Heart left ventricle (tissue), 16 donors: ENCODE data around the gene PIR. TPM values are rescaled to one million over a fixed set of nuclear protein-coding genes. Genes with fewer than 3 reads are reported as not detected.

Experiments used
- ATAC-seq, 4 donors: fragments of 200-7000 bp; cut with Tn5 transposase; one replicate each; pipeline ENCODE4 v1.9.1; 2020 to 2022; ENCODE audit warnings: moderate library complexity in 4 of 4, mild to moderate bottlenecking in 3 of 4, moderate number of reproducible peaks in 1 of 4
- DNase-seq, 5 donors: peaks; one replicate each; pipeline ENCODE4 v3.0.0-alpha.2; 2020
- H3K27ac ChIP-seq, 12 donors: fragments of 200-600 bp; sonication (generic) in 4 of 12; one replicate each; pipeline versions ENCODE4 v1.5.0 to v1.8.0; 2016 to 2022; ENCODE audit warnings: mild to moderate bottlenecking in 2 of 12
- H3K27me3 ChIP-seq, 9 donors: fragments of 200-600 bp; sonication (generic) in 2 of 9; one replicate each; pipeline versions ENCODE4 v1.5.1 to v1.8.0; 2016 to 2022; ENCODE audit warnings: mild to moderate bottlenecking in 3 of 9
- H3K36me3 ChIP-seq, 9 donors: fragments of 200-600 bp; sonication (generic) in 2 of 9; one replicate each; pipeline versions ENCODE4 v1.5.0 to v1.8.0; 2018 to 2022; ENCODE audit warnings: mild to moderate bottlenecking in 2 of 9
- H3K4me1 ChIP-seq, 12 donors: fragments of 200-600 bp; sonication (generic) in 4 of 12; one replicate each; pipeline versions ENCODE4 v1.5.0 to v1.8.0; 2016 to 2022; ENCODE audit warnings: mild to moderate bottlenecking in 3 of 12
- H3K4me3 ChIP-seq, 12 donors: fragments of 200-600 bp; sonication (generic) in 4 of 12; one replicate each; pipeline versions ENCODE4 v1.5.0 to v1.8.0; 2017 to 2022; ENCODE audit warnings: mild to moderate bottlenecking in 9 of 12, moderate library complexity in 4 of 12
- H3K9me3 ChIP-seq, 12 donors: fragments of 200-600 bp; sonication (generic) in 4 of 12; one replicate each; pipeline versions ENCODE4 v1.5.0 to v1.8.0; 2016 to 2022; ENCODE audit warnings: mild to moderate bottlenecking in 1 of 12
- POLR2A ChIP-seq, 2 donors: fragments of 450-650 bp; IDR thresholded peaks; one replicate each; pipeline ENCODE4 v1.6.1; 2017; ENCODE audit warnings: antibody characterized with exemption in 2 of 2, mild to moderate bottlenecking in 2 of 2, moderate library complexity in 2 of 2
- WGBS, 4 donors: extraction: QIAGEN DNeasy Blood & Tissue Kit in 2 of 4; methylation state at CpG; one replicate each; pipeline versions ENCODE4 v1.1.5 to v1.1.7; 2013 to 2018; 5-methylcytosine and 5-hydroxymethylcytosine counted together
- intact Hi-C, 10 donors: fragments of 100-400 bp; cut with DNase I; formaldehyde crosslinking; loops; one replicate each; pipeline versions ENCODE4 v1.11.1 to v1.14.2; 2022
- polyA plus RNA-seq, 2 donors: library from polyadenylated mRNA; stranded (reverse); fragments of 200-250 nt; gene quantifications; one replicate each; pipeline ENCODE4 v1.2.3, GENCODE V29; 2013
- total RNA-seq, 9 donors: library from RNA; depleted of rRNA in 2 of 9; stranded (reverse); fragments of >200 nt in 2 of 9; fragmentation: NEBNext Ultra II Directional in 3 of 9; extraction: Animal tissue kit (Norgen Biotek cat#: 25700) in 3 of 9; gene quantifications; one replicate each; pipeline versions ENCODE4 v1.1.0 to v1.2.4, GENCODE V29; 2016 to 2023
- TF ChIP-seq, protein P1 (sequence below), 12 donors: fragments of 200-600 bp; sonication (generic) in 4 of 12; IDR thresholded peaks; one replicate each; pipeline versions ENCODE4 v1.5.0 to v1.8.0; 2018 to 2022; ENCODE audit warnings: antibody characterized with exemption in 12 of 12, mild to moderate bottlenecking in 5 of 12
- donor health status: ischemic (EF 13 %, LVEDD 7.1; RV severe dilation, severe dysfunction).
- donor health status: healthy with polysubstance abuse.
- donor health status: DM: no; HTN: yes; CAD: no.
- donor health status: DM: no; HTN: no; CAD: no.
- donor health status: ischemic (EF 25% LVEDD 6.9; RV normal size, moderate dysfunction).
- donor health status: ischemic (EF 25% LVEDD 5.7; RV mildly dilated, moderate dysfunction).
- donor health status: healthy.
- donor health status: DM: yes; HTN: yes; CAD: no.
- donor health status: ischemic (EF 35%, LVEDD 5.7; RV mildly dilated, moderate dysfunction).
- donor health status: nonischemic (EF 11% LVEDD 7.7; RV severe dilation, severe dysfunction).
- donor health status: DM: yes; HTN: yes; CAD: no.
- donor health status: PGD.
- donor health status: ischemic (EF 29% LVEDD 5.4; RV normal size, mild dysfunction).
- donor health status: nonischemic (EF 23%, LVEDD 6.1; RV moderate dilation, normal function).

Gene PIR
- total and polyA plus RNA-seq, 11 donors, result 6.9 to 19.9 (median 11.3) TPM

- 19 to 33% (median 23%) methylated on average over 6 of the region's 6 CpGs for WGBS, 4 donors
Observed at GRCh38 chrX:15515931-15516330, 22.8 kb upstream of the PIR start.

DNA sequence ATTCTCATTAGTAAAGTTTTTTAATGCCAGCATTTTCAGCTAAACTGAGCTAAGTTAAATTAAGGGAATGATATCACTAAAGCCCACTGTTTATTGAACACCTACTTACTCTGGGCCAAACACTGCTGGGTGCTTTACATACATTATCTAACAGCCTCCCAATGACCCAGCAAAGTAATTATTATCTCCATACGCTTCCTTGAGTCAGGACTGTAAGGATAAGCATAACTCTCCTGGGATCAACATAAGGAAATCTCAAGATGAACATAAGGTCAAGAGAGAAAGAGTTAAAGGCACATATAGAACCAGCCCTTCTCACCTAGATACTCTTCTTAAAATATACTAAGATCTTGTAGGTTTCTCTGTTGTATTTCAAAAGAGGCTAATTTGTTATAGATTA lies 21.1 kb upstream of the PIR start:
- Histone ChIP-seq H3K36me3 (no peaks in the 10 kb centered on the region), H3K9me3 (no peaks in the 10 kb centered on the region), H3K27ac (no peak overlapping the region), H3K27me3 (peaks cover 0 to 27% (median 0%) of the 10 kb centered on the region in 9 donors), H3K4me1 (peaks cover 0 to 7% (median 0%) of the 10 kb centered on the region in 12 donors), H3K4me3 (no peak overlapping the region)
- 62 to 98% (median 82%) methylated on average over 1 of the region's 1 CpG for WGBS, 4 donors
- ATAC-seq (no peak), DNase-seq (no peak)
- TF ChIP-seq, protein P1, sequence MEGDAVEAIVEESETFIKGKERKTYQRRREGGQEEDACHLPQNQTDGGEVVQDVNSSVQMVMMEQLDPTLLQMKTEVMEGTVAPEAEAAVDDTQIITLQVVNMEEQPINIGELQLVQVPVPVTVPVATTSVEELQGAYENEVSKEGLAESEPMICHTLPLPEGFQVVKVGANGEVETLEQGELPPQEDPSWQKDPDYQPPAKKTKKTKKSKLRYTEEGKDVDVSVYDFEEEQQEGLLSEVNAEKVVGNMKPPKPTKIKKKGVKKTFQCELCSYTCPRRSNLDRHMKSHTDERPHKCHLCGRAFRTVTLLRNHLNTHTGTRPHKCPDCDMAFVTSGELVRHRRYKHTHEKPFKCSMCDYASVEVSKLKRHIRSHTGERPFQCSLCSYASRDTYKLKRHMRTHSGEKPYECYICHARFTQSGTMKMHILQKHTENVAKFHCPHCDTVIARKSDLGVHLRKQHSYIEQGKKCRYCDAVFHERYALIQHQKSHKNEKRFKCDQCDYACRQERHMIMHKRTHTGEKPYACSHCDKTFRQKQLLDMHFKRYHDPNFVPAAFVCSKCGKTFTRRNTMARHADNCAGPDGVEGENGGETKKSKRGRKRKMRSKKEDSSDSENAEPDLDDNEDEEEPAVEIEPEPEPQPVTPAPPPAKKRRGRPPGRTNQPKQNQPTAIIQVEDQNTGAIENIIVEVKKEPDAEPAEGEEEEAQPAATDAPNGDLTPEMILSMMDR (IDR thresholded peaks at IDR 0.05), result no peak
- no peak for TF ChIP-seq POLR2A (IDR thresholded peaks at IDR 0.05)
- intact Hi-C loops, result no loop called here

More at GRCh38 chrX:15515931-15516330, 22.8 kb upstream of the PIR start:
- intact Hi-C loops, result no loop called here
- H3K4me1 ChIP-seq, result peaks cover 0 to 7% (median 0%) of the 10 kb centered on the region in 12 donors
- no peaks in the 10 kb centered on the region for H3K36me3 ChIP-seq
- ATAC-seq (peak in 3 of 4 donors; percentile 10 to 62 (median 50)), DNase-seq (peak in 2 of 5 donors; percentile 5 to 14)
- H3K27me3 ChIP-seq, result peaks cover 0 to 31% (median 0%) of the 10 kb centered on the region in 9 donors
- no peak overlapping the region for H3K4me3 ChIP-seq
- peaks cover 0 to 5% (median 0%) of the 10 kb centered on the region in 12 donors for H3K9me3 ChIP-seq
- peak overlapping the region in 2 of 12 donors; percentile 24 to 34 for H3K27ac ChIP-seq
- TF ChIP-seq, protein P1 (IDR thresholded peaks at IDR 0.05), result no peak
- no peak for TF ChIP-seq POLR2A (IDR thresholded peaks at IDR 0.05)

- Histone ChIP-seq H3K36me3 (no peaks in the 10 kb centered on the region), H3K9me3 (no peaks in the 10 kb centered on the region), H3K4me3 (no peak overlapping the region), H3K27me3 (peaks cover 0 to 28% (median 0%) of the 10 kb centered on the region in 9 donors), H3K27ac (no peak overlapping the region), H3K4me1 (peaks cover 0 to 7% (median 0%) of the 10 kb centered on the region in 12 donors)
- intact Hi-C loops, result no loop called here
- WGBS, 4 donors, result 65 to 96% (median 86%) methylated on average over 4 of the region's 4 CpGs
- TF ChIP-seq POLR2A (IDR thresholded peaks at IDR 0.05), result no peak
- TF ChIP-seq, protein P1 (IDR thresholded peaks at IDR 0.05), result no peak
- ATAC-seq (no peak), DNase-seq (no peak)
Observed at GRCh38 chrX:15512401-15512965, 19.4 kb upstream of the PIR start.

DNA sequence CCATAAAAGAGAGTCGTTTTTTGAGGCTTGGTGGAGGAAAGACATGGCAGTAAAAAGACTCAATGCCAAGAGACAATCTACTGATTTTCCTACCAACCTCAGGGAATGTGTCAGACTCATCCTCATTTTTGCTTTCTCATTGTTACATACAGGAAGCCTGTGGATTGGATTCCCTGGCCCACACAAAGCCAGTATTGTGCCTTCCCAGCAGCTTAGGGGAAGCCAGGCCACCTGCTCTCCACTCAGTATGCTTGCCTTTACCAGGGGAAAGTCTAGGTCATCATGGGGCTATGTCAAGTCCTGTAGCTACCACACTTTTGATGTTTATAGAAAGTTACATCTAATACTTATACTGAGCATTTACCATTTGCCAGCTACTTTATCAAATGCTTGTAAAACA lies 18.4 kb upstream of the PIR start:
- H3K4me1 ChIP-seq, result peaks cover 0 to 7% (median 0%) of the 10 kb centered on the region in 12 donors
- DNase-seq (no peak), ATAC-seq (no peak)
- no peaks in the 10 kb centered on the region for H3K36me3 ChIP-seq
- 38 to 58% (median 48%) methylated on average over 1 of the region's 1 CpG for WGBS, 4 donors
- H3K27me3 ChIP-seq, result peaks cover 0 to 32% (median 0%) of the 10 kb centered on the region in 9 donors
- no peak overlapping the region for H3K4me3 ChIP-seq
- no peak overlapping the region for H3K27ac ChIP-seq
- H3K9me3 ChIP-seq, result no peaks in the 10 kb centered on the region
- TF ChIP-seq, protein P1 (IDR thresholded peaks at IDR 0.05), result no peak
- no peak for TF ChIP-seq POLR2A (IDR thresholded peaks at IDR 0.05)
- intact Hi-C loops, result no loop called here
